HG02588 (cell line): ENCODE data around the gene AIRE.

ENCODE experiments used
- ATAC-seq: cut with Tn5 transposase; IDR thresholded peaks from one replicate; pipeline ENCODE4 v1.9.1; 2021; ENCODE audit warnings: mild to moderate bottlenecking, moderate library complexity; ENCODE audit not compliant: unreplicated experiment

Gene AIRE

GRCh38 chr21:44303490-44303981, 17.9 kb downstream of the AIRE start:
- ATAC-seq, result no peak

- no peak for ATAC-seq
Measured at GRCh38 chr21:44304011-44304616, 18.4 kb downstream of the AIRE start.

GRCh38 chr21:44304877-44305293, 19.2 kb downstream of the AIRE start:
- no peak for ATAC-seq

GRCh38 chr21:44305691-44306090, 20.0 kb downstream of the AIRE start:
- ATAC-seq, result no peak

- no peak for ATAC-seq
Measured at GRCh38 chr21:44306936-44307704, 21.4 kb downstream of the AIRE start.

- no peak for ATAC-seq
Measured at GRCh38 chr21:44310628-44311507, 25.2 kb downstream of the AIRE start.

- ATAC-seq, result no peak
Measured at GRCh38 chr21:44312089-44312488, 26.4 kb downstream of the AIRE start.

- ATAC-seq, result no peak
Measured at GRCh38 chr21:44312716-44313115, 27.0 kb downstream of the AIRE start.

- no peak for ATAC-seq
Measured at GRCh38 chr21:44313451-44313850, 27.8 kb downstream of the AIRE start.

- ATAC-seq, result no peak
Measured at GRCh38 chr21:44314128-44314527, 28.5 kb downstream of the AIRE start.

- ATAC-seq, result no peak
Measured at GRCh38 chr21:44314561-44314960, 28.9 kb downstream of the AIRE start.

GRCh38 chr21:44315691-44316203, 30.1 kb downstream of the AIRE start:
- no peak for ATAC-seq

- no peak for ATAC-seq
Measured at GRCh38 chr21:44316277-44316900, 30.7 kb downstream of the AIRE start.

GRCh38 chr21:44317241-44317782, 31.6 kb downstream of the AIRE start:
- ATAC-seq, result no peak

- ATAC-seq, result no peak
Measured at GRCh38 chr21:44317871-44318270, 32.2 kb downstream of the AIRE start.

- no peak for ATAC-seq
Measured at GRCh38 chr21:44318489-44319285, 33.0 kb downstream of the AIRE start.

GRCh38 chr21:44319407-44320065, 33.9 kb downstream of the AIRE start:
- ATAC-seq, result no peak

- ATAC-seq, result no peak
Measured at GRCh38 chr21:44320847-44321246, 35.2 kb downstream of the AIRE start.

- no peak for ATAC-seq
Measured at GRCh38 chr21:44321846-44322450, 36.3 kb downstream of the AIRE start.
